Measurements from ENCODE around the gene BNIPL.

The BNIPL gene

DNA sequence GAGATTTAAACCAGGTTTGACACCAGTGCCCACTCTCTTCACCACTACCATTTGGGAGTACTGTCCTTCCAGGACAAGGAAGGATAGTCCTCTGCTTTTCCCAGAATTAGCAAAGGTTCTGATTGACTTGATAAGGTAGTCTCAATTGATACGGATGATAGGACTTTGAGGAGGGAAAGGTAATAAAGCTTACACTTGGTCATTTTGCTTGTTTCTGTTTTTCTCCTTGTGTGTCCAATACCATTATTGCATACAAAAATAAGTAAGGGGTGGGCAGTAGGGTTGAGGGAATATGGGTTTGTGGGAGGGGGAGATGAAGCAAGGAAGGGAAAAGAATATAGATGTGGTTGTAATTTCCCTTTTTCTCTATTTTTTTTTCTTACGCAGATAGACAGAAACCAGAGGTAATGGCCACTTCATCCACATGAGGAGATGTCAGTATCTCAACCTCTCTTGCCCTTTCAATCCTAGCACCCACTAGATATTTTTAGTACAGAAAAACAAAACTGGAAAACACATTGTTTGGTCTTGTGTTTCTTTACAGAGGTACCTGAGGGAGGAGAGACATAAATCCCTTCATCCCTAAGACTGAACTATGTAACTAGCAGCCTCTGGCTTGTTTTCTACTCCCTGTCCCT, 13.8 kb downstream of the BNIPL start:
- H3K18ac ChIP-seq (ENCODE audit: low read length) = no peak overlapping the region
- peaks cover 19 to 35% of the 10 kb centered on the region in 2 experiments for H3K36me3 ChIP-seq (ENCODE audit: control insufficient read depth in 1 of 2, insufficient read depth in 2 of 2, low read length in 2 of 2)
- H4K91ac ChIP-seq (ENCODE audit: low read depth, low read length) = no peak overlapping the region
- H2AFZ ChIP-seq (ENCODE audit: insufficient read depth, low read length, poor library complexity) = no peak overlapping the region
- H2BK12ac ChIP-seq (ENCODE audit: low read length) = no peak overlapping the region
- H3K14ac ChIP-seq (ENCODE audit: low read length) = no peak overlapping the region
- H3K23ac ChIP-seq (ENCODE audit: low read length) = no peak overlapping the region
- no peak overlapping the region for H4K12ac ChIP-seq (ENCODE audit: low read depth, low read length)
- peaks cover 7% of the 10 kb centered on the region for H3K79me2 ChIP-seq (ENCODE audit: control insufficient read depth, insufficient read depth, low read length, poor library complexity)
- peaks cover 8% of the 10 kb centered on the region for H3K79me1 ChIP-seq (ENCODE audit: low read length)
- peaks cover 2 to 5% of the 10 kb centered on the region in 2 experiments for H3K4me1 ChIP-seq (ENCODE audit: control insufficient read depth in 1 of 2, insufficient read depth in 2 of 2, low read length in 2 of 2)
- no peaks in the 10 kb centered on the region for H3K27me3 ChIP-seq (ENCODE audit: insufficient read depth, low read length)
- WGBS (ENCODE audit: extremely low coverage, insufficient coverage, insufficient read length) = no CpG with 5 or more reads among the region's 2 CpGs
- H3K27ac ChIP-seq (ENCODE audit: low read depth, low read length) = no peak overlapping the region
- H3K4me2 ChIP-seq (ENCODE audit: low read length) = no peak overlapping the region
- no peak overlapping the region for H3K9ac ChIP-seq (ENCODE audit: low read length)
- H4K8ac ChIP-seq (ENCODE audit: low read depth, low read length) = no peak overlapping the region
- H2BK120ac ChIP-seq (ENCODE audit: insufficient read depth, low read length, poor library complexity) = no peak overlapping the region
- no peak overlapping the region for H3K4ac ChIP-seq (ENCODE audit: low read depth, low read length)
- DNase-seq = no peak
- no peak overlapping the region for H2AK5ac ChIP-seq (ENCODE audit: low read length)
- H3K4me3 ChIP-seq (ENCODE audit: low read depth, low read length) = no peak overlapping the region
- no peaks in the 10 kb centered on the region for H3K9me3 ChIP-seq (ENCODE audit: insufficient read depth, low read depth, low read length)
- no peak overlapping the region for H2BK5ac ChIP-seq (ENCODE audit: low read depth, low read length, poor library complexity)

DNA sequence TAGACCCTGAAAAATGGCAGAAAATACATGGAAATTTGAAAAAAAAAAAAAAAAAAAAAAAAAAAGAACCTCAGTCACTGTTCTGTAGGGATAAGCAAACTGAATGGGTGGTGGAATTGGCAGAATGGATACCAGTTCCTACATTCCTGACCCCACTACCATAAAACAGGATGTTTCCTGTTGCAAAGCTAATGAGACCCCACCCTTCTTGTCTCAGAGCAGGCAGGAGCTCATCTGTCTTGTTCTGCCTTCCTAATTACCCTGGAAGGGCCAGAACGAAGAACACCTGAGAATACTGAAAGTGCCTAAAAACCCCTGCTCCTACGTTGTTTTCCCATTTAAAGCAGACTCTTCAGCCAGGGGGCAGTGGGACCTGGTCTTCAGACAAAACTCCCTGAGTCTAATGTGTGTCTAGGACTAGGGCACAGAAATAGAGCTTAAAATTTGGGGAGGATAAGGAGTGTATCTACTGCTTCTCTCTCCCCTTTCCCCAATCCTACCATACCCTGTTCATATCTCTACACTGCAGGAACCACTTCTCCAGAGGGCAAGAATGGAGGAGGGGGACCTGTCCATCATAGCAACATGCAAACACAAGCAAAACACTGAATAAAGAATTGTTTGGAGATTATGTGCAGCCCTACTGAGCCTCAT, 15.1 kb downstream of the BNIPL start:
- H3K4me2 ChIP-seq (ENCODE audit: low read length) = no peak overlapping the region
- H3K9ac ChIP-seq (ENCODE audit: low read length) = no peak overlapping the region
- H3K27ac ChIP-seq (ENCODE audit: low read depth, low read length) = no peak overlapping the region
- no peak overlapping the region for H3K14ac ChIP-seq (ENCODE audit: low read length)
- no CpG with 5 or more reads among the region's 2 CpGs for WGBS (ENCODE audit: extremely low coverage, insufficient coverage, insufficient read length)
- H3K4me1 ChIP-seq (ENCODE audit: control insufficient read depth in 1 of 2, insufficient read depth in 2 of 2, low read length in 2 of 2) = peaks cover 4 to 12% of the 10 kb centered on the region in 2 experiments
- no peak overlapping the region for H4K91ac ChIP-seq (ENCODE audit: low read depth, low read length)
- H2BK12ac ChIP-seq (ENCODE audit: low read length) = no peak overlapping the region
- peaks cover 26 to 49% of the 10 kb centered on the region in 2 experiments for H3K36me3 ChIP-seq (ENCODE audit: control insufficient read depth in 1 of 2, insufficient read depth in 2 of 2, low read length in 2 of 2)
- H4K8ac ChIP-seq (ENCODE audit: low read depth, low read length) = no peak overlapping the region
- peaks cover 12% of the 10 kb centered on the region for H3K79me2 ChIP-seq (ENCODE audit: control insufficient read depth, insufficient read depth, low read length, poor library complexity)
- no peak overlapping the region for H2AFZ ChIP-seq (ENCODE audit: insufficient read depth, low read length, poor library complexity)
- H3K18ac ChIP-seq (ENCODE audit: low read length) = no peak overlapping the region
- H2BK120ac ChIP-seq (ENCODE audit: insufficient read depth, low read length, poor library complexity) = no peak overlapping the region
- H4K12ac ChIP-seq (ENCODE audit: low read depth, low read length) = no peak overlapping the region
- DNase-seq = no peak
- H3K9me3 ChIP-seq (ENCODE audit: insufficient read depth, low read depth, low read length) = no peaks in the 10 kb centered on the region
- no peaks in the 10 kb centered on the region for H3K27me3 ChIP-seq (ENCODE audit: insufficient read depth, low read length)
- H3K4ac ChIP-seq (ENCODE audit: low read depth, low read length) = no peak overlapping the region
- H3K23ac ChIP-seq (ENCODE audit: low read length) = no peak overlapping the region
- H2AK5ac ChIP-seq (ENCODE audit: low read length) = no peak overlapping the region
- peaks cover 8% of the 10 kb centered on the region for H3K79me1 ChIP-seq (ENCODE audit: low read length)
- H2BK5ac ChIP-seq (ENCODE audit: low read depth, low read length, poor library complexity) = no peak overlapping the region
- no peak overlapping the region for H3K4me3 ChIP-seq (ENCODE audit: low read depth, low read length)

- Histone ChIP-seq H3K9me3 (ENCODE audit: insufficient read depth, low read depth, low read length) (no peaks in the 10 kb centered on the region), H3K14ac (ENCODE audit: low read length) (no peak overlapping the region), H2AK5ac (ENCODE audit: low read length) (no peak overlapping the region), H3K4me1 (ENCODE audit: control insufficient read depth in 1 of 2, insufficient read depth in 2 of 2, low read length in 2 of 2) (peaks cover 21 to 23% of the 10 kb centered on the region in 2 experiments), H3K4ac (ENCODE audit: low read depth, low read length) (no peak overlapping the region), H3K9ac (ENCODE audit: low read length) (no peak overlapping the region), H2BK12ac (ENCODE audit: low read length) (no peak overlapping the region), H3K27ac (ENCODE audit: low read depth, low read length) (no peak overlapping the region), H3K23ac (ENCODE audit: low read length) (no peak overlapping the region), H2BK120ac (ENCODE audit: insufficient read depth, low read length, poor library complexity) (no peak overlapping the region), H4K91ac (ENCODE audit: low read depth, low read length) (no peak overlapping the region), H3K4me3 (ENCODE audit: low read depth, low read length) (no peak overlapping the region), H2BK5ac (ENCODE audit: low read depth, low read length, poor library complexity) (no peak overlapping the region), H3K18ac (ENCODE audit: low read length) (peak overlapping the region; percentile 6), H3K79me2 (ENCODE audit: control insufficient read depth, insufficient read depth, low read length, poor library complexity) (peaks cover 36% of the 10 kb centered on the region), H4K8ac (ENCODE audit: low read depth, low read length) (no peak overlapping the region), H3K79me1 (ENCODE audit: low read length) (peaks cover 21% of the 10 kb centered on the region), H3K4me2 (ENCODE audit: low read length) (no peak overlapping the region), H3K27me3 (ENCODE audit: insufficient read depth, low read length) (no peaks in the 10 kb centered on the region), H2AFZ (ENCODE audit: insufficient read depth, low read length, poor library complexity) (no peak overlapping the region), H4K12ac (ENCODE audit: low read depth, low read length) (no peak overlapping the region), H3K36me3 (ENCODE audit: control insufficient read depth in 1 of 2, insufficient read depth in 2 of 2, low read length in 2 of 2) (peaks cover 36 to 60% of the 10 kb centered on the region in 2 experiments)
- no peak for DNase-seq
- no CpG with 5 or more reads among the region's 4 CpGs for WGBS (ENCODE audit: extremely low coverage, insufficient coverage, insufficient read length)
Measured at GRCh38 chr1:151054971-151055547, 18.7 kb downstream of the BNIPL start.

DNA sequence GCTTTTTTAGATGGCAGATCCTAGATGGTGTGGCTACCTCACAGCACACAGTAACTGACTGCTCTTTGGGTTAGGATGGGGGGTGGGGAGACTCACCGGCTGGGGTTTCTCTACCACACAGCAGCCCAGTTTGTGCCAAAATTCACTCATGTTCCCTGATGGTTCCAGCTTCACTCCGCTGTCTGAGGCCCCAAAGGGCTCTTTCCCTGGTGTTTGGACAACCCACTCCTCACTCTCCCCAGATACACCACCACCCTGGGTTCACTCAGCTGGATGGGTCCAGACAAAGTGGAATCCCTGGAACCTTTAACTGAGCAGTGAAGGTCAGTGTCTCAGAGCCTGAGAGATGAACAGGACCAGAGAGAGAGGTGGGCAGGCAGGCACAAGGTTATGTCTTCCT, 19.2 kb downstream of the BNIPL start:
- Histone ChIP-seq H2AFZ (ENCODE audit: insufficient read depth, low read length, poor library complexity) (no peak overlapping the region), H3K14ac (ENCODE audit: low read length) (no peak overlapping the region)
- no CpG with 5 or more reads among the region's 2 CpGs for WGBS (ENCODE audit: extremely low coverage, insufficient coverage, insufficient read length)

More for the DNA sequence above, 19.2 kb downstream of the BNIPL start:
- H4K8ac ChIP-seq (ENCODE audit: low read depth, low read length) = no peak overlapping the region
- no peaks in the 10 kb centered on the region for H3K27me3 ChIP-seq (ENCODE audit: insufficient read depth, low read length)
- DNase-seq = no peak
- H3K79me2 ChIP-seq (ENCODE audit: control insufficient read depth, insufficient read depth, low read length, poor library complexity) = peaks cover 36% of the 10 kb centered on the region
- no peak overlapping the region for H2BK5ac ChIP-seq (ENCODE audit: low read depth, low read length, poor library complexity)
- H2BK120ac ChIP-seq (ENCODE audit: insufficient read depth, low read length, poor library complexity) = no peak overlapping the region
- H3K79me1 ChIP-seq (ENCODE audit: low read length) = peaks cover 24% of the 10 kb centered on the region
- no peak overlapping the region for H4K12ac ChIP-seq (ENCODE audit: low read depth, low read length)
- H3K4me3 ChIP-seq (ENCODE audit: low read depth, low read length) = no peak overlapping the region
- H3K4me1 ChIP-seq (ENCODE audit: control insufficient read depth in 1 of 2, insufficient read depth in 2 of 2, low read length in 2 of 2) = peaks cover 21 to 23% of the 10 kb centered on the region in 2 experiments
- peaks cover 36 to 60% of the 10 kb centered on the region in 2 experiments for H3K36me3 ChIP-seq (ENCODE audit: control insufficient read depth in 1 of 2, insufficient read depth in 2 of 2, low read length in 2 of 2)
- peak overlapping the region; percentile 6 for H3K18ac ChIP-seq (ENCODE audit: low read length)
- H4K91ac ChIP-seq (ENCODE audit: low read depth, low read length) = no peak overlapping the region
- peak overlapping the region; percentile 60 for H3K4ac ChIP-seq (ENCODE audit: low read depth, low read length)
- no peak overlapping the region for H3K23ac ChIP-seq (ENCODE audit: low read length)
- no peak overlapping the region for H3K4me2 ChIP-seq (ENCODE audit: low read length)
- no peak overlapping the region for H3K9ac ChIP-seq (ENCODE audit: low read length)
- H2AK5ac ChIP-seq (ENCODE audit: low read length) = no peak overlapping the region
- H3K9me3 ChIP-seq (ENCODE audit: insufficient read depth, low read depth, low read length) = no peaks in the 10 kb centered on the region
- H2BK12ac ChIP-seq (ENCODE audit: low read length) = no peak overlapping the region
- H3K27ac ChIP-seq (ENCODE audit: low read depth, low read length) = no peak overlapping the region
